ENCODE data around the gene PCNX3. TPM values are rescaled to one million over a fixed set of nuclear protein-coding genes. Genes with fewer than 3 reads are reported as not detected.

PCNX3 gene
- total and polyA plus RNA-seq, 10 of the 15 experiments (the other 5 are each of a cell fraction or from before 2014, with no cell fraction given), result 0.03 to 46.6 (median 8.4) TPM

GRCh38 chr11:65615229-65615949 lies at the start of gene PCNX3 (continued):
- no peak for TF ChIP-seq ZNF24 (IDR thresholded peaks at IDR 0.05)
- TF ChIP-seq EGR1 (IDR thresholded peaks at IDR 0.05; ENCODE audit: borderline replicate concordance in 1 of 2, low read depth in 2 of 2, low read length in 2 of 2), result peak in 1 of 2 experiments; percentile 54; a peak in 1 of 3 replicates
- peak; percentile 100 for TF ChIP-seq RELB (IDR thresholded peaks at IDR 0.05; ENCODE audit: low read depth)
- TF ChIP-seq ZBTB33 (IDR thresholded peaks at IDR 0.05), result no peak
- no peak for TF ChIP-seq PRDM15 (CRISPR knock-in tag; IDR thresholded peaks at IDR 0.05)
- no peak for TF ChIP-seq ZNF384 (IDR thresholded peaks at IDR 0.05; ENCODE audit: borderline replicate concordance, low read depth, low read length)
- no peak for TF ChIP-seq BCL3 (IDR thresholded peaks at IDR 0.05; ENCODE audit: borderline replicate concordance, insufficient read depth, low read depth, low read length, poor library complexity, severe bottlenecking)
- TF ChIP-seq CHD1 (IDR thresholded peaks at IDR 0.05; ENCODE audit: low read depth, low read length), result no peak
- TF ChIP-seq SP1 (IDR thresholded peaks at IDR 0.05; ENCODE audit: low read depth, low read length), result peak; percentile 99
- peak; percentile 100 for TF ChIP-seq MLLT1 (IDR thresholded peaks at IDR 0.05)
- peak; percentile 96 for TF ChIP-seq ZBTB40 (IDR thresholded peaks at IDR 0.05; ENCODE audit: borderline replicate concordance)
